ENCODE results near the gene FERMT2.

DNA sequence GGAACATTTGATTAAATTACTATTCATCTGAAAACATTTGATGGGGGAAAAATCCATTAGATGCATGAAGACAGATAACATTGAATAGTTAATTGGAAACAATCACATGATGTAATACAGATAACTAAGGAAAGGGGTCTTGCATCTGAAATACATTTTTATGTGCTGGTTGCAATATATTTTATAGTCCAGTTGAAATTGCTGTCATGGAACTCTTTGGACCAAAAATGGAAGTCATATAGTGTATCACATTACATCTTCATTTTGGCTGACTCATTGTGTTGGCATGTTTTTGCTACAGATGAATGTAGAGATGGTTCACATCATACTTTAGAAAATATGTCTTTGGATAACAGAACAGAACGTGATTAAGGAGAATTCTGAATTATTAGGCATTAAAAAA lies 116.4 kb downstream of the FERMT2 start:
- TF ChIP-seq, protein P1, sequence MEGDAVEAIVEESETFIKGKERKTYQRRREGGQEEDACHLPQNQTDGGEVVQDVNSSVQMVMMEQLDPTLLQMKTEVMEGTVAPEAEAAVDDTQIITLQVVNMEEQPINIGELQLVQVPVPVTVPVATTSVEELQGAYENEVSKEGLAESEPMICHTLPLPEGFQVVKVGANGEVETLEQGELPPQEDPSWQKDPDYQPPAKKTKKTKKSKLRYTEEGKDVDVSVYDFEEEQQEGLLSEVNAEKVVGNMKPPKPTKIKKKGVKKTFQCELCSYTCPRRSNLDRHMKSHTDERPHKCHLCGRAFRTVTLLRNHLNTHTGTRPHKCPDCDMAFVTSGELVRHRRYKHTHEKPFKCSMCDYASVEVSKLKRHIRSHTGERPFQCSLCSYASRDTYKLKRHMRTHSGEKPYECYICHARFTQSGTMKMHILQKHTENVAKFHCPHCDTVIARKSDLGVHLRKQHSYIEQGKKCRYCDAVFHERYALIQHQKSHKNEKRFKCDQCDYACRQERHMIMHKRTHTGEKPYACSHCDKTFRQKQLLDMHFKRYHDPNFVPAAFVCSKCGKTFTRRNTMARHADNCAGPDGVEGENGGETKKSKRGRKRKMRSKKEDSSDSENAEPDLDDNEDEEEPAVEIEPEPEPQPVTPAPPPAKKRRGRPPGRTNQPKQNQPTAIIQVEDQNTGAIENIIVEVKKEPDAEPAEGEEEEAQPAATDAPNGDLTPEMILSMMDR (IDR thresholded peaks at IDR 0.05), result no peak
- no peak for TF ChIP-seq POLR2A (IDR thresholded peaks at IDR 0.05)
